AG09309 (cell line): Measurements from ENCODE around the gene RASGRP3.

ENCODE experiments used
- DNase-seq: peaks from one replicate; pipeline ENCODE4 v3.0.0-alpha.2; 2010; ENCODE audit warnings: low read depth
- H3K4me3 ChIP-seq: 2 replicates; pipeline ENCODE4 v1.5.1; 2011; ENCODE audit warnings: mild to moderate bottlenecking, low read depth, low read length, moderate library complexity; ENCODE audit not compliant: control insufficient read depth
- CTCF ChIP-seq: IDR thresholded peaks from 2 replicates; pipeline ENCODE4 v1.5.1; 2011; ENCODE audit warnings: mild to moderate bottlenecking, low read depth, low read length, inconsistent platforms; ENCODE audit not compliant: insufficient read depth, control insufficient read depth; ENCODE audit errors: missing control alignments

Gene RASGRP3

GRCh38 chr2:33496726-33497125, 20.3 kb downstream of the RASGRP3 start:
- no peak overlapping the region for H3K4me3 ChIP-seq
- TF ChIP-seq CTCF, result no peak
- DNase-seq, result no peak

DNA sequence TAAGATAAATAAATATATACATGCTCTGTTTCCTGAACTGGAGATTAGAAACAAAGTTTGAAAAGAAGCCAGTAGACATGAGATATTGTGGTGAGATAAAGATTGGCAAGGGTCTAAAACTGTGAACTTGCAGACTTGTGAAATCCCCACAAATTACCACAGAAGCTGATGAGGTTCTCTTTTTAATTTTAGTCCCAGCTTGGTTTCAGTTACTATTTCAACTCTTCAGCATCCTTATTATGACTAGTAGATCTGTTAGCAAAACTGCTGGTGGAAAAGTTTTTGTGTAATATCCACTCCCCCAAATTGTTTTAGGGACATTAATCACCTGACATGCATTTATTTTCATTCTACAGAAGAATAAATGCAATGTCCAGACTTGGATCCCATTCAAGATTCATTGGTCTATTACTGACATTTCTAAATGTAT, 20.8 kb downstream of the RASGRP3 start:
- H3K4me3 ChIP-seq, result no peak overlapping the region

GRCh38 chr2:33498291-33498956, 22.0 kb downstream of the RASGRP3 start:
- no peak for DNase-seq
- no peak for TF ChIP-seq CTCF
- no peak overlapping the region for H3K4me3 ChIP-seq

More for the DNA sequence above, 20.8 kb downstream of the RASGRP3 start:
- TF ChIP-seq CTCF, result no peak
- DNase-seq, result no peak

GRCh38 chr2:33500177-33500576, 23.7 kb downstream of the RASGRP3 start:
- no peak for TF ChIP-seq CTCF
- DNase-seq, result no peak
- no peak overlapping the region for H3K4me3 ChIP-seq

GRCh38 chr2:33502025-33502424, 25.6 kb downstream of the RASGRP3 start:
- TF ChIP-seq CTCF, result no peak
- DNase-seq, result no peak
- no peak overlapping the region for H3K4me3 ChIP-seq

- DNase-seq, result no peak
- TF ChIP-seq CTCF, result no peak
- H3K4me3 ChIP-seq, result no peak overlapping the region
Observed at GRCh38 chr2:33503002-33503401, 26.6 kb downstream of the RASGRP3 start.
